CD4-positive, alpha-beta T cell (primary cell): ENCODE results near the gene MICAL2. TPM values are rescaled to one million over a fixed set of nuclear protein-coding genes. Genes with fewer than 3 reads are reported as not detected.

Experiments used
- ATAC-seq: fragments of 200-7000 bp; cut with Tn5 transposase; one replicate; pipeline ENCODE4 v1.10.0; 2022; ENCODE audit warnings: mild to moderate bottlenecking; ENCODE audit not compliant: poor library complexity
- CTCF ChIA-PET: fragments of 350-600 bp; sonication (Branson Sonifier 250); formaldehyde crosslinking; loops from one replicate; lab custom pipeline; 2021; ENCODE audit warnings: antibody characterized with exemption, inconsistent platforms; lab: Charles Lee
- POLR2A ChIA-PET: fragments of 350-600 bp; sonication (Branson Sonifier 250); formaldehyde crosslinking; loops from one replicate; lab custom pipeline; 2021; ENCODE audit warnings: antibody characterized with exemption, inconsistent platforms; lab: Charles Lee
- DNase-seq, 14 experiments: peaks; one replicate each; pipeline ENCODE4 v3.0.0-alpha.2; 2013 to 2020; ENCODE audit warnings: mixed read lengths in 2 of 14
- H3K27ac ChIP-seq, 2 donors: one replicate each; pipeline versions ENCODE4 v1.5.1 to v1.7.0; 2013; ENCODE audit warnings: low read length in 2 of 2, low read depth in 1 of 2, mild to moderate bottlenecking in 1 of 2
- H3K27me3 ChIP-seq, 2 experiments: 1 replicate in 1 of 2; 2 replicates in 1 of 2; pipeline versions ENCODE4 v1.6.1 to v1.7.0; 2013; ENCODE audit warnings: low read length in 2 of 2, control low read depth in 1 of 2, mild to moderate bottlenecking in 1 of 2, moderate library complexity in 1 of 2; ENCODE audit not compliant: insufficient read depth in 2 of 2, control insufficient read depth in 1 of 2
- H3K36me3 ChIP-seq: one replicate; pipeline ENCODE4 v1.6.1; 2013; ENCODE audit warnings: low read length, control low read depth; ENCODE audit not compliant: insufficient read depth
- H3K4me1 ChIP-seq: one replicate; pipeline ENCODE4 v1.6.1; 2013; ENCODE audit warnings: low read length, control low read depth; ENCODE audit not compliant: insufficient read depth
- H3K4me3 ChIP-seq: one replicate; pipeline ENCODE4 v1.5.1; 2013; ENCODE audit warnings: mild to moderate bottlenecking, low read length, moderate library complexity
- H3K9me3 ChIP-seq, 2 experiments: 1 replicate in 1 of 2; 2 replicates in 1 of 2; pipeline versions ENCODE4 v1.6.1 to v1.7.0; 2013; ENCODE audit warnings: low read length in 2 of 2, mild to moderate bottlenecking in 2 of 2, control low read depth in 1 of 2, moderate library complexity in 1 of 2; ENCODE audit not compliant: control insufficient read depth in 1 of 2, insufficient read depth in 1 of 2
- H3K27ac Mint-ChIP-seq: one replicate; pipeline ENCODE4 v1.8.0; 2020; ENCODE audit warnings: mixed read lengths
- H3K27me3 Mint-ChIP-seq: one replicate; pipeline ENCODE4 v1.8.0; 2021; ENCODE audit warnings: mixed read lengths
- H3K36me3 Mint-ChIP-seq: one replicate; pipeline ENCODE4 v1.8.0; 2021; ENCODE audit warnings: low read depth, mixed read lengths
- H3K4me1 Mint-ChIP-seq: one replicate; pipeline ENCODE4 v1.8.0; 2021; ENCODE audit warnings: low read depth, mixed read lengths
- H3K4me3 Mint-ChIP-seq: one replicate; pipeline ENCODE4 v1.8.0; 2020; ENCODE audit warnings: mild to moderate bottlenecking, mixed read lengths
- H3K9me3 Mint-ChIP-seq: one replicate; pipeline ENCODE4 v1.8.0; 2020; ENCODE audit warnings: mixed read lengths
- CTCF ChIP-seq: fragments of 200-600 bp; IDR thresholded peaks from one replicate; pipeline ENCODE4 v1.8.0; 2022; ENCODE audit warnings: antibody characterized with exemption, mild to moderate bottlenecking
- intact Hi-C, 2 experiments: fragments of 100-400 bp; cut with DNase I in 1 of 2; cut with micrococcal nuclease in 1 of 2; formaldehyde crosslinking; loops; one replicate each; pipeline versions ENCODE4 v1.15.1 to v1.9.0; 2023 to 2025; cut with DNase I, micrococcal nuclease
- total RNA-seq, 174 experiments: library from RNA in 2 of 174; stranded (reverse) in 2 of 174; gene quantifications; one replicate each; pipeline ENCODE4 v1.2.3 and lab custom pipeline; 2021 to 2026

The MICAL2 gene
- total RNA-seq, 2 experiments from 2014 or later = 12.8 to 14.1 TPM

- ATAC-seq = no peak
- no peaks in the 10 kb centered on the region for H3K27me3 ChIP-seq
- CTCF ChIA-PET = no interaction called here
- H3K9me3 ChIP-seq = no peaks in the 10 kb centered on the region
- Mint-ChIP-seq H3K4me1 (peaks cover 33% of the 10 kb centered on the region), H3K27ac (peak overlapping the region; percentile 83), H3K36me3 (peaks cover 19% of the 10 kb centered on the region), H3K9me3 (no peaks in the 10 kb centered on the region), H3K27me3 (no peaks in the 10 kb centered on the region), H3K4me3 (peak overlapping the region; percentile 57)
- no peak overlapping the region for H3K4me3 ChIP-seq
- H3K27ac ChIP-seq = no peak overlapping the region
- peaks cover 43% of the 10 kb centered on the region for H3K36me3 ChIP-seq
- TF ChIP-seq CTCF = no peak
- intact Hi-C loops = no loop called here
- DNase-seq = no peak
- peaks cover 12% of the 10 kb centered on the region for H3K4me1 ChIP-seq
- POLR2A ChIA-PET = interaction anchor here (1.5 kb wide), 1 partner anchor 19 kb away, joined by 4 read pairs; no protein-coding TSS in a partner anchor
Observed at GRCh38 chr11:12242966-12243365, 132.6 kb downstream of the MICAL2 start.

- DNase-seq = no peak
- Histone ChIP-seq H3K4me1 (peaks cover 12% of the 10 kb centered on the region), H3K9me3 (no peaks in the 10 kb centered on the region), H3K27ac (no peak overlapping the region), H3K36me3 (peaks cover 48% of the 10 kb centered on the region), H3K4me3 (no peak overlapping the region), H3K27me3 (no peaks in the 10 kb centered on the region)
- ChIA-PET POLR2A (interaction anchor here (0.6 kb wide), 1 partner anchor 819 kb away, joined by 3 read pairs; no protein-coding TSS in a partner anchor), CTCF (no interaction called here)
- Mint-ChIP-seq H3K27ac (peak overlapping the region; percentile 83), H3K27me3 (no peaks in the 10 kb centered on the region), H3K36me3 (peaks cover 19% of the 10 kb centered on the region), H3K4me3 (no peak overlapping the region), H3K9me3 (no peaks in the 10 kb centered on the region), H3K4me1 (peaks cover 33% of the 10 kb centered on the region)
- TF ChIP-seq CTCF = no peak
- intact Hi-C loops = no loop called here
- no peak for ATAC-seq
Observed at GRCh38 chr11:12243486-12243885, 133.1 kb downstream of the MICAL2 start.

GRCh38 chr11:12243911-12244550 is 133.6 kb downstream of the MICAL2 start:
- Histone ChIP-seq H3K4me1 (peaks cover 12% of the 10 kb centered on the region), H3K36me3 (peaks cover 47% of the 10 kb centered on the region), H3K9me3 (no peaks in the 10 kb centered on the region), H3K27ac (no peak overlapping the region), H3K27me3 (no peaks in the 10 kb centered on the region), H3K4me3 (no peak overlapping the region)
- Mint-ChIP-seq H3K9me3 (no peaks in the 10 kb centered on the region), H3K27ac (peak overlapping the region; percentile 83), H3K4me3 (no peak overlapping the region), H3K4me1 (peaks cover 33% of the 10 kb centered on the region), H3K36me3 (peaks cover 19% of the 10 kb centered on the region), H3K27me3 (no peaks in the 10 kb centered on the region)
- ChIA-PET CTCF (interaction anchor here (1.4 kb wide), 1 partner anchor 19 kb away, joined by 4 read pairs; no protein-coding TSS in a partner anchor), POLR2A (interaction anchor here (0.6 kb wide), 1 partner anchor 820 kb away, joined by 3 read pairs; no protein-coding TSS in a partner anchor)
- intact Hi-C loops = no loop called here
- DNase-seq (no peak), ATAC-seq (no peak)
- no peak for TF ChIP-seq CTCF
